Endothelial cell of umbilical vein (primary cell): ENCODE data around the gene SP2. TPM values are rescaled to one million over a fixed set of nuclear protein-coding genes. Genes with fewer than 3 reads are reported as not detected.

Experiments
- BruUV-seq: library from RNA; stranded (reverse); fragments of 400-500 nt; replicated peaks from 2 replicates; lab custom pipeline; 2021; lab: Mats Ljungman, UMichigan
- CTCF ChIA-PET: fragments of 300-600, 350-600 bp; sonication (Branson Sonifier 250); formaldehyde crosslinking; loops from one replicate; lab custom pipeline; 2021; ENCODE audit warnings: antibody characterized with exemption, inconsistent platforms; lab: Charles Lee
- POLR2A ChIA-PET: fragments of 300-600, 350-600 bp; sonication (Branson Sonifier 250); formaldehyde crosslinking; loops from one replicate; lab custom pipeline; 2021; ENCODE audit warnings: antibody characterized with exemption, inconsistent platforms; lab: Charles Lee
- DNase-seq: peaks from one replicate; pipeline ENCODE4 v3.0.0-alpha.2; 2011; ENCODE audit warnings: low read depth, low spot score
- FAIRE-seq: peaks from 2 replicates; lab custom pipeline; 2011; peaks lifted over from hg19 to GRCh38; lab: Jason Lieb, UNC
- H2AFZ ChIP-seq: 2 replicates; pipeline ENCODE4 v1.6.0; 2012; ENCODE audit warnings: low read depth, low read length, control low read depth, inconsistent platforms
- H3K27ac ChIP-seq: 2 replicates; pipeline ENCODE4 v1.5.1; 2011; ENCODE audit warnings: low read depth, mild to moderate bottlenecking, control low read depth, low read length, moderate library complexity; ENCODE audit not compliant: insufficient read depth
- H3K27me3 ChIP-seq, 2 experiments: 2 replicates each; pipeline versions ENCODE4 v1.6.0 to v1.6.1; 2011; ENCODE audit warnings: low read length in 2 of 2, mixed read lengths in 1 of 2; ENCODE audit not compliant: control insufficient read depth in 2 of 2, insufficient read depth in 2 of 2
- H3K36me3 ChIP-seq, 2 experiments: 2 replicates in 1 of 2; 3 replicates in 1 of 2; pipeline ENCODE4 v1.5.1; 2011; ENCODE audit warnings: low read length in 2 of 2, mild to moderate bottlenecking in 1 of 2, moderate library complexity in 1 of 2; ENCODE audit not compliant: control insufficient read depth in 2 of 2, insufficient read depth in 2 of 2; ENCODE audit errors: extremely low read depth in 1 of 2
- H3K4me1 ChIP-seq: 3 replicates; pipeline ENCODE4 v1.5.1; 2011; ENCODE audit warnings: mild to moderate bottlenecking, low read length; ENCODE audit not compliant: control insufficient read depth, insufficient read depth; ENCODE audit errors: extremely low read depth
- H3K4me2 ChIP-seq: 2 replicates; pipeline ENCODE4 v1.6.1; 2011; ENCODE audit warnings: low read length, control low read depth, mixed read lengths; ENCODE audit not compliant: insufficient read depth
- H3K4me3 ChIP-seq, 3 experiments: fragments of 200-600 bp in 1 of 3; sonication (generic), shearing (Covaris generic) in 1 of 3; replicated peaks in 1 of 3; 2 replicates each; pipeline ENCODE4 v1.5.1; 2011 to 2016; ENCODE audit warnings: control low read depth in 3 of 3, low read length in 3 of 3, mild to moderate bottlenecking in 2 of 3, inconsistent platforms in 1 of 3, low read depth in 1 of 3, moderate library complexity in 1 of 3; ENCODE audit not compliant: insufficient read depth in 1 of 3
- H3K79me2 ChIP-seq: 2 replicates; pipeline ENCODE4 v1.6.0; 2012; ENCODE audit warnings: low read length, inconsistent platforms; ENCODE audit not compliant: control insufficient read depth, insufficient read depth
- H3K9ac ChIP-seq: replicated peaks from 2 replicates; pipeline ENCODE3; 2011; ENCODE audit warnings: low read length, control low read depth; ENCODE audit not compliant: insufficient read depth; ENCODE audit errors: extremely low read depth
- H3K9me1 ChIP-seq: replicated peaks from 3 replicates; pipeline ENCODE4 v1.6.0; 2011; ENCODE audit warnings: mild to moderate bottlenecking, low read length; ENCODE audit not compliant: control insufficient read depth, insufficient read depth; ENCODE audit errors: extremely low read depth
- H3K9me3 ChIP-seq: replicated peaks from 2 replicates; pipeline ENCODE4 v1.5.1; 2012; ENCODE audit warnings: low read length, inconsistent platforms; ENCODE audit not compliant: control insufficient read depth, insufficient read depth
- H4K20me1 ChIP-seq: replicated peaks from 2 replicates; pipeline ENCODE3; 2011; ENCODE audit warnings: mild to moderate bottlenecking, low read length; ENCODE audit not compliant: control insufficient read depth, insufficient read depth; ENCODE audit errors: extremely low read depth
- EZH2 ChIP-seq: IDR thresholded peaks from 2 replicates; pipeline ENCODE4 v1.6.1; 2012; ENCODE audit warnings: borderline replicate concordance, low read depth, mild to moderate bottlenecking, moderate library complexity, low read length, inconsistent platforms; ENCODE audit not compliant: severe bottlenecking
- FOS ChIP-seq: IDR thresholded peaks from 2 replicates; pipeline ENCODE4 v1.6.1; 2011; ENCODE audit warnings: mild to moderate bottlenecking, low read length, moderate library complexity, borderline replicate concordance; ENCODE audit not compliant: insufficient read depth
- JUN ChIP-seq: IDR thresholded peaks from 2 replicates; pipeline ENCODE4 v1.6.1; 2011; ENCODE audit warnings: borderline replicate concordance, low read depth; ENCODE audit not compliant: insufficient read length, insufficient read depth
- MYC ChIP-seq: IDR thresholded peaks from one replicate; pipeline ENCODE4 v1.6.1; 2011; ENCODE audit warnings: mild to moderate bottlenecking, low read depth, low read length
- POLR2AphosphoS5 ChIP-seq: IDR thresholded peaks from 2 replicates; pipeline ENCODE4 v1.6.1; 2012; ENCODE audit warnings: low read depth, mild to moderate bottlenecking, control low read depth, low read length, moderate library complexity; ENCODE audit not compliant: insufficient read depth
- dilution Hi-C: fragments of 300-500 bp; cut with MboI; formaldehyde crosslinking; loops from one replicate; pipeline ENCODE4 v1.15.0; 2019; ENCODE audit warnings: low sequenced_read_pairs; ENCODE audit not compliant: extremely low pct_ligation_motif_present
- intact Hi-C: fragments of 100-400 bp; cut with micrococcal nuclease; formaldehyde crosslinking; loops from one replicate; pipeline ENCODE4 v1.10.0; 2022
- polyA plus RNA-seq, 4 experiments: library from polyadenylated mRNA; depleted of rRNA in 3 of 4; stranded (reverse) in 3 of 4; unstranded in 1 of 4; fragments of >200 nt; gene quantifications; 2 replicates each; pipeline versions ENCODE4 v1.2.1 to v1.2.3, GENCODE V29; 2011 to 2012; ENCODE audit warnings: missing spikeins in 1 of 4
- total RNA-seq: library from RNA; stranded (reverse); gene quantifications from 2 replicates; pipeline ENCODE4 v1.2.3, GENCODE V29; 2021
- TF ChIP-seq, protein P1 (sequence below): IDR thresholded peaks from 2 replicates; pipeline ENCODE4 v1.6.1; 2011; ENCODE audit not compliant: insufficient read depth, insufficient read length

SP2 gene
- total and polyA plus RNA-seq, 2 donors (not counting 3 experiments of a cell fraction or from before 2014, with no cell fraction given) = 11.2 to 18.6 TPM

GRCh38 chr17:47952171-47953021 is 56.4 kb downstream of the SP2 start:
- Histone ChIP-seq H3K36me3 (peaks cover 0 to 4% of the 10 kb centered on the region in 2 experiments), H3K4me2 (no peak overlapping the region), H4K20me1 (no peaks in the 10 kb centered on the region), H2AFZ (no peak overlapping the region), H3K9me3 (no peaks in the 10 kb centered on the region), H3K9me1 (no peaks in the 10 kb centered on the region), H3K4me3 (no peak overlapping the region), H3K27ac (no peak overlapping the region), H3K27me3 (no peaks in the 10 kb centered on the region), H3K79me2 (no peaks in the 10 kb centered on the region), H3K9ac (no peak overlapping the region), H3K4me1 (peaks cover 4% of the 10 kb centered on the region)
- intact Hi-C loops = no loop called here
- dilution Hi-C loops = no loop called here
- BruUV-seq = no TSS peak
- FAIRE-seq (no peak), DNase-seq (no peak)
- TF ChIP-seq MYC = no peak
- TF ChIP-seq EZH2 = no peak
- no peak for TF ChIP-seq JUN
- TF ChIP-seq FOS = no peak
- TF ChIP-seq POLR2AphosphoS5 = no peak
- TF ChIP-seq, protein P1, sequence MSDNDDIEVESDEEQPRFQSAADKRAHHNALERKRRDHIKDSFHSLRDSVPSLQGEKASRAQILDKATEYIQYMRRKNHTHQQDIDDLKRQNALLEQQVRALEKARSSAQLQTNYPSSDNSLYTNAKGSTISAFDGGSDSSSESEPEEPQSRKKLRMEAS = no peak
- ChIA-PET POLR2A (no interaction called here), CTCF (interaction anchor here (1.2 to 6.2 kb wide), 5 partner anchors 11 to 66 kb away, joined by 3 to 134 read pairs (median 7); partner anchors contain the start of genes CDK5RAP3 and PNPO)
